Body of pancreas (tissue), 4 donors: ENCODE results near the gene HSPA14. TPM values are rescaled to one million over a fixed set of nuclear protein-coding genes. Genes with fewer than 3 reads are reported as not detected.

ENCODE experiments used
- ATAC-seq: fragments of 150-250 bp; one replicate; pipeline ENCODE4 v1.9.1; 2016
- DNase-seq, 4 donors: peaks; one replicate each; pipeline ENCODE4 v3.0.0-alpha.2; 2019
- H3K27ac ChIP-seq, 4 donors: fragments of 200-600 bp; sonication (generic); 1 replicate in 3 of 4; 2 replicates in 1 of 4; pipeline versions ENCODE4 v1.5.1 to v1.6.1; 2016 to 2019; ENCODE audit warnings: mild to moderate bottlenecking in 1 of 4, mixed read lengths in 1 of 4, moderate library complexity in 1 of 4
- H3K27me3 ChIP-seq, 2 donors: fragments of 200-600 bp; sonication (generic); one replicate each; pipeline ENCODE4 v1.6.0; 2016; ENCODE audit warnings: mild to moderate bottlenecking in 1 of 2
- H3K36me3 ChIP-seq, 2 donors: fragments of 200-600 bp; sonication (generic); replicated peaks in 1 of 2; 2 replicates each; pipeline ENCODE4 v1.5.1; 2016; ENCODE audit warnings: low read depth in 2 of 2; ENCODE audit not compliant: insufficient read depth in 1 of 2
- H3K4me1 ChIP-seq: fragments of 200-600 bp; sonication (generic); one replicate; pipeline ENCODE4 v1.6.0; 2016
- H3K4me3 ChIP-seq, 2 donors: fragments of 200-600 bp; sonication (generic); 1 replicate in 1 of 2; 2 replicates in 1 of 2; pipeline ENCODE4 v1.5.1; 2016 to 2019
- H3K9me3 ChIP-seq, 3 donors: fragments of 200-600 bp; sonication (generic); 1 replicate in 2 of 3; 2 replicates in 1 of 3; pipeline ENCODE4 v1.5.1; 2016
- POLR2A ChIP-seq, 3 donors: fragments of 450-650 bp; IDR thresholded peaks; one replicate each; pipeline ENCODE4 v1.6.1; 2016; ENCODE audit warnings: antibody characterized with exemption in 3 of 3, mild to moderate bottlenecking in 2 of 3
- WGBS, 2 donors: methylation state at CpG; one replicate each; pipeline ENCODE4 v1.1.5; 2017; 5-methylcytosine and 5-hydroxymethylcytosine counted together
- intact Hi-C: fragments of 100-400 bp; cut with DNase I; formaldehyde crosslinking; loops from one replicate; pipeline ENCODE4 v1.15.1; 2023
- total RNA-seq, 2 donors: library from RNA; depleted of rRNA; stranded (reverse); fragments of >200 nt; gene quantifications; one replicate each; pipeline ENCODE4 v1.1.0, GENCODE V29; 2016
- TF ChIP-seq, protein P1 (sequence below), 7 experiments: fragments of 450-650 bp in 4 of 7; fragments of 200-600 bp in 3 of 7; sonication (generic) in 3 of 7; IDR thresholded peaks; one replicate each; pipeline ENCODE4 v1.5.1; 2016 to 2019; ENCODE audit warnings: antibody characterized with exemption in 7 of 7

Gene HSPA14
- total RNA-seq, 2 donors from 2014 or later = 6.6 to 7.8 TPM

DNA sequence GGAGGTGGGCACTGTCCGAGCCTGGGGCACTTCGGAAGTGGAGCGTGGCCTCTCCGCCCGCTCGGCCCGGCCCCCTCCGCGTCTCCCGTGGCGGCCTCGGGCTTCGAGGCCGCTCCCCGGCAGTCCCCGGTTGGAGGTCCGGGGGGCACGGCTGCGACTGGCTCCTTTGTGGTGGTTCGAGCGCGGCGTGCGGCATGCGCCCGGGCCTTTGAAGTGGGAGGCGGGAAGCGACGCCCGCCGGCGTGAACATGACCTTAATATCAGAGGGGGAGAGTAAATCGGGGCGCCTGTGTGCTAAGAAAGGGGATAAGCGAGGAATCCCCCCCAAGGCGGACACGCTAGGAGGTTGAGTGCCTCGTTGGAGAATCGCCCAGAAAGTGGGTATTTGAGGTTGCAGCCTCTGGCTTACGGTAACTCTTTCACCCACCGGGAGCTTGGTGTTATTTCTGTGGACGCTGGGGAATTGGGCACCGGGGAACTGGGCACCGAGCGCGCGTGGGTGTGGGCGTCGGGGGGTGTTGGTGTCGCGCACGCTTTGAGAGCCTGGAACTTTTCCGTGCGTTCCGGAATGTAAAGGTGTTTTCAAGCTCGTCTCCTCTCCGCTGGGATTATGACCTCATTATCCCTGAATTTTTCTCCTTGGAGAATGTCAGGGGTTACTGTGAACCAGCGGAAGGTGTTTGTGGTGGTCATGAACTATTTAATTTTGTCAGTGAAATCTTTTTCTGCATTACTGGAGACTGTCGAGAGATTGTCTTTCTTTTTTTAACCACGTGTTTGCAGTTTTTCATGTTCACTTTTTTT lies 41.2 kb downstream of the HSPA14 start:
- Histone ChIP-seq H3K27ac (peak overlapping the region; percentile 91 to 98 (median 94)), H3K4me3 (peak overlapping the region; percentile 92 to 93), H3K9me3 (no peaks in the 10 kb centered on the region), H3K27me3 (no peaks in the 10 kb centered on the region), H3K36me3 (no peaks in the 10 kb centered on the region), H3K4me1 (peaks cover 31% of the 10 kb centered on the region)
- intact Hi-C loops = no loop called here
- 1 to 2% methylated on average over 14 to 46 of the region's 60 CpGs for WGBS, 2 donors
- no peak for TF ChIP-seq POLR2A (IDR thresholded peaks at IDR 0.05)
- TF ChIP-seq, protein P1, sequence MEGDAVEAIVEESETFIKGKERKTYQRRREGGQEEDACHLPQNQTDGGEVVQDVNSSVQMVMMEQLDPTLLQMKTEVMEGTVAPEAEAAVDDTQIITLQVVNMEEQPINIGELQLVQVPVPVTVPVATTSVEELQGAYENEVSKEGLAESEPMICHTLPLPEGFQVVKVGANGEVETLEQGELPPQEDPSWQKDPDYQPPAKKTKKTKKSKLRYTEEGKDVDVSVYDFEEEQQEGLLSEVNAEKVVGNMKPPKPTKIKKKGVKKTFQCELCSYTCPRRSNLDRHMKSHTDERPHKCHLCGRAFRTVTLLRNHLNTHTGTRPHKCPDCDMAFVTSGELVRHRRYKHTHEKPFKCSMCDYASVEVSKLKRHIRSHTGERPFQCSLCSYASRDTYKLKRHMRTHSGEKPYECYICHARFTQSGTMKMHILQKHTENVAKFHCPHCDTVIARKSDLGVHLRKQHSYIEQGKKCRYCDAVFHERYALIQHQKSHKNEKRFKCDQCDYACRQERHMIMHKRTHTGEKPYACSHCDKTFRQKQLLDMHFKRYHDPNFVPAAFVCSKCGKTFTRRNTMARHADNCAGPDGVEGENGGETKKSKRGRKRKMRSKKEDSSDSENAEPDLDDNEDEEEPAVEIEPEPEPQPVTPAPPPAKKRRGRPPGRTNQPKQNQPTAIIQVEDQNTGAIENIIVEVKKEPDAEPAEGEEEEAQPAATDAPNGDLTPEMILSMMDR (IDR thresholded peaks at IDR 0.05) = no peak
- ATAC-seq = no peak
- DNase-seq = peak in 3 of 4 donors; percentile 22 to 32 (median 25)

GRCh38 chr10:14879928-14880193 lies 41.8 kb downstream of the HSPA14 start:
- H3K4me3 ChIP-seq = peak overlapping the region in 1 of 2 donors; percentile 93
- H3K9me3 ChIP-seq = no peaks in the 10 kb centered on the region
- H3K4me1 ChIP-seq = peaks cover 34% of the 10 kb centered on the region
- TF ChIP-seq, protein P1 (IDR thresholded peaks at IDR 0.05) = no peak
- no peak for TF ChIP-seq POLR2A (IDR thresholded peaks at IDR 0.05)
- no peaks in the 10 kb centered on the region for H3K27me3 ChIP-seq
- no peaks in the 10 kb centered on the region for H3K36me3 ChIP-seq
- H3K27ac ChIP-seq = no peak overlapping the region
- DNase-seq (no peak), ATAC-seq (no peak)
- 1 to 2% methylated on average over 5 of the region's 5 CpGs for WGBS, 2 donors
- intact Hi-C loops = no loop called here

DNA sequence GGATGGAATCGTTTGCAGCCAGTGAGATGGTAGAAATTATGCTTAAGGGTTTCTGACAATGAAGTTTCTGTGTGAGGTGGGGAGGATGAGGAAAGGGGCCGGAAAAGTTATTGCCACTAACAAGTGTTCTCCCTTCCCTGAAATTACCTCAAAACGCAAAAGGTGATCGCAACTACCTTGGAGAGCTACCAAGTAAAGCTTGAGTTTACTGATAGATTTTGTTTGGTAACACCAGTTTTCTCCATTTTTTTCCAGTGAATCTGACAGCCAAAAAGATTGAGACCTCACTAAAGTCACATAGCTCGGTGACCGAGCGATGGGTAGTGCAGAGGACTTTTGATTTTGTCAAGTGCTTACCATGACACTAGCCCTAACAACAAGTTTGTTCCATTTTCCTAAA lies 42.1 kb downstream of the HSPA14 start:
- intact Hi-C loops = no loop called here
- no peak for ATAC-seq
- Histone ChIP-seq H3K4me3 (no peak overlapping the region), H3K4me1 (peaks cover 37% of the 10 kb centered on the region), H3K27me3 (no peaks in the 10 kb centered on the region), H3K9me3 (no peaks in the 10 kb centered on the region), H3K27ac (no peak overlapping the region), H3K36me3 (no peaks in the 10 kb centered on the region)
- no peak for DNase-seq
- TF ChIP-seq POLR2A (IDR thresholded peaks at IDR 0.05) = no peak
- TF ChIP-seq, protein P1 (IDR thresholded peaks at IDR 0.05) = no peak
- WGBS, 2 donors = 41 to 49% methylated on average over 7 of the region's 7 CpGs

- no peaks in the 10 kb centered on the region for H3K9me3 ChIP-seq
- intact Hi-C loops = no loop called here
- H3K27ac ChIP-seq = no peak overlapping the region
- DNase-seq (no peak), ATAC-seq (no peak)
- H3K36me3 ChIP-seq = no peaks in the 10 kb centered on the region
- H3K27me3 ChIP-seq = no peaks in the 10 kb centered on the region
- H3K4me3 ChIP-seq = no peak overlapping the region
- no peak for TF ChIP-seq POLR2A (IDR thresholded peaks at IDR 0.05)
- TF ChIP-seq, protein P1 (IDR thresholded peaks at IDR 0.05) = no peak
- WGBS, 2 donors = 93% methylated on average over 3 of the region's 3 CpGs
- peaks cover 17% of the 10 kb centered on the region for H3K4me1 ChIP-seq
Measured at GRCh38 chr10:14884082-14884481, 46.0 kb downstream of the HSPA14 start.

DNA sequence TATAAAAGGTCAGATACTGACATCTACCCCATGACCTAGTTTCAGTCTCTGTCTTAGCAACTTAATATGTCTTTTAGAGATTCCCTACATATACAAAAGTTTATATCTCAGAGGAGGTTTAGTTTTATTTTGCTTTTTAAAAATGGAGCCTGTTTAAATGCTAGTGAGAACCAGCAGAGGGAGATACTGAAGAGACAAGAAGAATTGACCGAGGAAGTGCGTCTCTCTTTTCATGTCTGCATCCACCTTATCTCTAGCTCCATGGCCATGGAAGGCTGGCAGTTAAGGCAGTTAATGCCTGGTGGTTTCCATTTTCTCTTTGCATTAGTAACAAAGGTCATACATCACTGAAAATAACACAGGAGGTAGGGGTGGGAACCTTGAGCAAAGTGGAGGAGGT lies 51.2 kb downstream of the HSPA14 start:
- Histone ChIP-seq H3K4me1 (peaks cover 7% of the 10 kb centered on the region), H3K27ac (no peak overlapping the region), H3K9me3 (no peaks in the 10 kb centered on the region), H3K4me3 (no peak overlapping the region), H3K36me3 (no peaks in the 10 kb centered on the region), H3K27me3 (no peaks in the 10 kb centered on the region)
- TF ChIP-seq POLR2A (IDR thresholded peaks at IDR 0.05) = no peak
- TF ChIP-seq, protein P1 (IDR thresholded peaks at IDR 0.05) = no peak
- 87% methylated on average over 2 of the region's 2 CpGs for WGBS, 2 donors
- DNase-seq (no peak), ATAC-seq (no peak)
- intact Hi-C loops = no loop called here
